NCI-H1092 (cell line): ENCODE measurements around the gene LRRC70.
"Not testable (repeated sequence)": the region's sequence is repeated elsewhere in the genome, so short reads cannot be mapped to it uniquely, and the experiment has no call there.

Experiments used
- DNase-seq: peaks from one replicate; lab custom pipeline; 2025; lab: John Stamatoyannopoulos, UW

LRRC70 gene, protein sequence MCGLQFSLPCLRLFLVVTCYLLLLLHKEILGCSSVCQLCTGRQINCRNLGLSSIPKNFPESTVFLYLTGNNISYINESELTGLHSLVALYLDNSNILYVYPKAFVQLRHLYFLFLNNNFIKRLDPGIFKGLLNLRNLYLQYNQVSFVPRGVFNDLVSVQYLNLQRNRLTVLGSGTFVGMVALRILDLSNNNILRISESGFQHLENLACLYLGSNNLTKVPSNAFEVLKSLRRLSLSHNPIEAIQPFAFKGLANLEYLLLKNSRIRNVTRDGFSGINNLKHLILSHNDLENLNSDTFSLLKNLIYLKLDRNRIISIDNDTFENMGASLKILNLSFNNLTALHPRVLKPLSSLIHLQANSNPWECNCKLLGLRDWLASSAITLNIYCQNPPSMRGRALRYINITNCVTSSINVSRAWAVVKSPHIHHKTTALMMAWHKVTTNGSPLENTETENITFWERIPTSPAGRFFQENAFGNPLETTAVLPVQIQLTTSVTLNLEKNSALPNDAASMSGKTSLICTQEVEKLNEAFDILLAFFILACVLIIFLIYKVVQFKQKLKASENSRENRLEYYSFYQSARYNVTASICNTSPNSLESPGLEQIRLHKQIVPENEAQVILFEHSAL

DNA sequence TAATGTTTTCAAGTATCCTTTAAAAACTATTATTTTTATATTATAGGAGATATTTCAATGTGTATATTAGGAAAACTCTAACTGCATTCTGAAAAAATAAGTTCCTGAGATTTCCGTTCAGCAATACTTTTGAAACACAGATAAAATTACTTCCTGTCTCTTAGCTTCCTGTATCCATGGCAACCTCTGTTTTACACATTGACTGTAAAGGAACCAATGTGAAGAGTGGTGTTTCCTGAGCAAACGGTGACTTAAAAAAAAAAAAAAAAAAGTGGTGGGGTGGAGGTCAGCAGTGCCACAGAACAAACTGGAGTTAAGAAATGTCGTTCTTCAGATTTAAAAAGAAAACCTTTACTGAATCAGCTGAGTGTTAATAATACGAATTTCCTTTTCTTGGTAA is at the start of gene LRRC70:
TSS of gene LRRC70 (plus strand) at position 280 of the 400 bp plus-strand sequence. CDS start 620 bp downstream, outside the sequence.
- DNase-seq: no peak

DNA sequence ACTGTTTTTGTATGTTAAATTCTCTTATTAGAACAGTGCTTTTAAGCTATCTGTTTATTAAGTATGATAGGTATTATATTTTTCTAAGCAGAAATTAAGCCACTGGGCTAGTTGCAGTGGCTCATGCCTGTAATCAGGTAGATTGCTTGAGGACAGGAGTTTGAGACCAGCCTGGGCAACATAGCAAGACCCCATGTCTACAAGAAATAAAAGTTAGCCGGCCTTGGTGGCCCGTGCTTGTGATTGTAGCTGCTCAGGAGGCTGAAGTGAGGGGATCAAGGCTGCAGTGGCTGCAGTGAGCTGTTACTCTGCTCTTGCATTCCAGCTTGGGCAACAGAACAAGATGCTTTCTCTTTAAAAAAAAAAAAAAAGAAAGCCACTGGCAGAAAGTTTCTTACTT is 45.0 kb upstream of the LRRC70 start:
- no peak for DNase-seq

DNA sequence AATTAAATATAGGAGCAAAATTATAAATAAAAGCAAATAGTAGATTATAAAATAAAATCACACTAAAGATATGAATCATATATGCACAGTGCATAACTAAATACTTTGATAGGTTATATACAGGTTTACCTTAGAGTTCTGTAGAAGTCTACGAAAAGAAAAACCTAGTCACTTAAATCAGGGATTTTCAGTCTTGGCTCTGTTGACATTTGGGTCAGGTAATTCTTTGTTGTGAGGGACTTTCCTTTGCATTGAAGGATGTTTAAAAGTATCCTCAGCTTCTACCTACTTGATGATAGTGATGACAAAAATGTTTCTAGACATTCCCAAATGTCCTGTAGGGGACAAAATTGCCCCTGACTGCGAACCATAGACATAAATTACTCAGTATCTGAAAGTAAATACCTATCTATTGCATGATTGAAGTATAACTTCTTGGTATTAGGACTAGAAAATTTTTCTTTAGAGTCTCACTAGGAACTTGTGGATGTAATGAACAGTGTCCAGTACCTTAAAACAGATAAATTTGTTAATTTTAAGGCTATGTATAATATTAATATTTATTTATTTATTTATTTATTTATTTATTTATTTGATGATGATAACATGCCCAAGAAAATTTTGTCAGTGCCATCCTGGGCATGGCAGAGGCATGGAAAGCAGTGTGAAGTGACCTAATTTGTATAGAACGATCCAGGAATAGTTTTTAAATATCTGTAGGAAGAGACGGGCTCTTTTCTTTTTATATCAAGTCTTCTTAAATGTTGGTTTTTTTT is 44.0 kb upstream of the LRRC70 start:
- no peak for DNase-seq

DNA sequence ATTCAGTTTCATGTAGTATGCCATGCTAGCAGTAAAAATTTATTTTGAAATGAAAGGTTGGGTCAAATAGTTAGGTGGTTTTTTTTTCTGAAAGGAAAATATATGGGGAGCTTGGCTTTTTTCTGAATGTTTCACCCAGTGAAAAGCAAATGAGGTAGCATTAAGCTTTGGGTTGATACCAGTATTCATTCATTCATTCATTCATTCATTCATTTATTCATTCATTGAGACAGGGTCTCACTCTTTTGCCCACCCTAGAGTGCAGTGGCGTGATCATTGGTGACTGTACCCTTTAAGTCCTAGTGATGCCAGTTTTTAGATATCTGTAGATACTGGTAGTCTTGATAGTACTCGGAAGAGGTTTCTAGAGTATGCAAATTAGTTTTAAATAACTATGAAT is 42.4 kb upstream of the LRRC70 start:
- DNase-seq: no peak

- DNase-seq: no peak
Measured at GRCh38 chr5:62536783-62537182, 41.8 kb upstream of the LRRC70 start.

DNA sequence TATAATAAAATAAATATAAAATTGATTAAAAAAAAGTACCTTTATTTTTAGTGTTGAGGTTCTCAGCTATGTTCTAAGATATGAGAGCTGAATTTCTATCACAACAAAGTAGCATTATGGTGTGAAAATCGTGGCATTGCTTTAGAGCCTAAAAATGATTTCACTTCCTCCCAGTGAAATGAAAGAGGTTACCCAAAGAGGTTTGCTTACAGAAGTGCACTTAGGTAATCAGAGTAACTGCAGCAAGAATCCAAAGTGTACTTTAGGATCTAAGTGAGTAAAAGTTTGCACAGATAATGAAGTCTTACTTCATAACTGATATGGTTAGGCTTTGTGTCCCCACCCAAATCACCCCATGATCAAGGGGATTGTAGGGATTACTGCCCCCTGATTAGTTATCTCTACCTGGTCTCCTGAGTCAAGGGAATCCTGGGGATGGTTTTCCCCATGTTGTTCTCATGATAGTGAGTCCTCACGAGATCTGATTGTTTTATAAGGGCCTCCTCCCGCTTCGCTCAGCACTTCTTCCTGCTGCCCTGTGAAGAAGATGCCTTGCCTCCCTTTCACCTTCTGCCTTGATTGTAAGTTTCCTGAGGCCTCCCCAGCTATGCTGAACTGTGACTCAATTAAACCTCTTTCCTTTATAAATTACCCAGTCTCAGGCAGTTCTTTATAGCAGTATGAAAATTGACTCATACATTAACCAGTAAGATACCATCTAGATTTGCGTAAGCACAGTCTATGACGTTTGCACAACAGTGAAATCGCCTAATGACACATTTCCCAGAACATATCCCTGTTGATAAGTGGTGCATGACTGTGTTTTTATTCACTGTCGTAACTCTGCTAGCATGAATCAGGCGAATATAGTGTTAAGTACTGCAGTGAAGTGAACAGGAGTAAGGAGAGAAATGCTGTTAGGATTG is 40.3 kb upstream of the LRRC70 start:
- DNase-seq: no peak

DNA sequence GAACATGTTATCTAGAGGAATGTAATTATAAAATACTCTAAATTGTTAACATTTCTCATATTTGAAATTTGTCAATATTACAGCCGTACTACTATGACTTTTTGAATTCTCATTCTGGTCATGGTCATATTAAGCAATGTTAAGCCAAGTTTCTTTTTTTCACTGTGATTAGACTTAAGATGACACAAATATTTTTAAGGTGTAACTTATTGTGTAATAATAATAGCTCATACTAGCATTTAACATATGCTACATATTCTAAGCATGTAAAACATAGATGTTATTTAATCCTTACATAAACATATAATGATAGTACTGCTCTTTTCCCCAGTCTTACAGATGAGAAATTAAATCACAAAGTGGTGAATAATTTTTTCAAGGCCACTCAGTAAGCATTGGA is 35.9 kb upstream of the LRRC70 start:
- DNase-seq: no peak

DNA sequence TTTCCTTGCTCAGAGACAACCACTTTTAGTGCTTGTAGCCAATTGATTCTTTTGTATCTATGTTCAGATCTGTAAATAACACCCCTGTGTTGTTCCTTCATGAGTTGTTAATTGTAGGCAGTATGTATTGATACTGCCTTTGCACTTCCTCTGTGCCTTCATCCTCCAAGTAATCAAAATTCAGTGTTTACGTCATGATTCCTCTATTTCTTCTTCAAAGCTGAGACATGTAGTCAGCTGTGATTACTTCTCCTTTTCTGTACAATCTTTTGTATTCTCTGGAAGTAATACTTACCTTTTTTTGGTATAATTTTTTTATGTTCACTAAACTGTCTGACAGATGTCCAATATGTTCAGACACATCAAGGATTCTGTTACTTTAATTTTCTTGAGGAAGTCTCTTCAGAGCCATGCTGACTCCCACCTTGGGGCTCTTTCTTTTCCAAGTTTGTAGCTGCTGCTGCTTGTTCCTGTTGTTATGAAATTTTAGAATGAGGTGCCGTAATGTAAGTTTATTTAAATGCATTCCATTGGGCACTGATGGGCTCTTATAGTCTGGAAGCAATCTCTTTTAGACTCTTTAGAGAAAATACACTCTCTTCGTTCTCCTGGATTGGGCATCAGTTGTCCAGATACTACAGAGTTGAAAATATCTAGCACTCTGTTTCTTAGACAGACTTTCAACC is 30.5 kb upstream of the LRRC70 start:
- DNase-seq: no peak

DNA sequence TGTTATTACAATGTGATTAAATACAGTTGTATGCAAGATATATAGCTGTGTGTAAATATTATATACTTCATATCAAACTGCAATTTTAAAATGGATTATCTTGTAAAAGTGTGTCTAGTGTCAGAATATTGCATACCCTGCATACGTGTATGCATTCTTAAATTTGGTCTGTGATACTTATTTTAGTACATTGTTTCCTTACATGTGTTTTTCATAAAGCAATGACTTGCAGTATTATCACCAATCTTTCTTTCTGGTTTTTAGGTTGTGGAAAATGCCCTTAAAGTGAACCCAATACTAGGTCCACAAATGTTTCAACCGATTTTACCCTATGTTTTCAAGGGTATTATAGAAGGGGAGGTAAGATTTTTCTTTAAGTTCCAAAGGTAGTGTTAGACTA is 28.5 kb upstream of the LRRC70 start:
- no peak for DNase-seq

DNA sequence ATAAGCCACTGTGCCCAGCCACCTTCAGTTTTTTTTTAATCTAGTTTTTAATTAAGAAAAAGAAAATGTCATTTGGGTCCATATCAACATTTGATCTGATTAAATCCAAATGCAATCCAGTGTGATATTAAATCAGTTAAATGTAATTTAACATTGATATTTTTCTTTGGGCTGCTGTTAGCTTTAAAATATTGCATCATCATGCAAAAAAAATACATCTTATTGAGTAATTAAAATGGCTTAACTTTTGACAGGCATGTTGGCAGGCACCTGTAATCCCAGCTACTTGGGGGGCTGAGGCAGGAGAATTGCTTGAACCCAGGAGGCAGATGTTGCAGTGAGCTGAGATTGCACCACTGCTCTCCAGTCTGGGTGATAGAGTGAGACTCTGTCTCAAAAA is 22.7 kb upstream of the LRRC70 start:
- no peak for DNase-seq

DNA sequence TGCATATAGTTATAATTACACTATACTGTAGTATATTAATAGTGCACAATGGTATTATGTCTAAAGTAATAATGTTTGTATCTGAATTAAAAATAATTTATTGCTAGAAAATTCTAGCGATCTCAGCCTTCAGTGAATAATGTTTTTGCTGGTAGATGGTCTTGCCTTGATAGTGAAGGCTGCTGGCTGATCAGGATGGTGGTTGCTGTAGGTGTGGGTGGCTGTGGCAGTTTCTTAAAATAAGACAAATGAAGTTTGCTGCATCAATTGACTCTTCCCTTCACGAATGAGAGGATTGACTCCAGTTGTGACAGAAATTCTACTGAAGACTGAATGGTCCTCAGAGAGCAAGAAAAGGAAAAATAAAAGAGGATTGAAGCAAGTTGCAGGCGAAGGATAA is 19.7 kb upstream of the LRRC70 start:
- no peak for DNase-seq

DNA sequence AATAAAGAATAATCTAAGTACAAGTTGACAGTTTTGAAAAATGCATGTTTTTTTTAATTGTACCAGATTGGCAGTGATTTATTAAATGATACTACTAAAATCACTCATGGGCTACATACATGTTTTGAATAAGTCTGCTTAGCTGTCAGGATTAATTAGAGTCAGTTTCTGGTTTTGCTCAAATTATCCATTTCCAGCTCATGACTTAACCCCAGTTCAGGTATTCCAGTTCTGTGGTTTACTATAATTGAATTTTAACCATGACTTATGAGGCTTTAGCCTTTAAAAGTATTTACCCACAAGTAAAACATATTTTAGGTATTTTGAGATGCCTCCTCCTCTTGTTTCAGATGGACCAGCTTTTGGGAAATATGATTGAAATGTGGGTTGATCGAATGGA is 17.8 kb upstream of the LRRC70 start:
- no peak for DNase-seq

- no peak for DNase-seq
Measured at GRCh38 chr5:62561896-62562295, 16.7 kb upstream of the LRRC70 start.

DNA sequence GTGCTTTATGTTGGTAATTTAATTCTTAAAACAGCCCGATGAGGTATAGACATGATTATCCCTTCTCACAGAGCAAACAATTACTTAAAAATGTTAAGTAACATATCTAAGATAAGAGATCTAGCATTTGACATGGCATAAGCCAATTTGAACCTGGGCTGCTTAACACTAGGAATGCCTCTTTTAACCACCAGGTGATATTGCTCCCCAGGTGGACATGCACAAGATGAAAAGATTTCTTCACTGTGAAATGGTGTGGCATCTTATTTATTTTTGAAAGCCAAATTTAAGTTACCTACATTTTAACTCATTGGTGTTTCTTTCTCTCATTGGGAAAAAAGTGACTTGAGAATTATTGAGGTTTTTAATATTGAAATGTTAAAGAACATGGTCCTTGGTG is 15.8 kb upstream of the LRRC70 start:
- DNase-seq: no peak

DNA sequence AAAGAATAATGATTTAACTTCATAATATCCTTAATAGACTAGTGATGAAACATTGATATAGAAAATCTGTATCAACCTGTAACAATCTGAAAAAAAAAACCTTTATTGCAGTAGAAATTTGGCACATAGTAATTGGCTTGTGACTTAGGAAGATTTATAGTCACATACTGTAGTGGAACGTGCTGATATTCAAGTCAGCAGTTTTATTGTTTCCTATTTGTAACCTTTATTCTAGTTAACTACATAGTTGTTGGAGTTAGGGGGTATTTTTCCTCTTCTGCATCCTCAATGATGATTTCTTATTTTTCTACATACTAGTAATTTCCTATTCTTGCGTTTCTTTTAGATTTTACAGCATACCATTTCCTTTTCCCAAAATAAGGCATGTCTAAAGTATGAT is 14.5 kb upstream of the LRRC70 start:
- DNase-seq: no peak

DNA sequence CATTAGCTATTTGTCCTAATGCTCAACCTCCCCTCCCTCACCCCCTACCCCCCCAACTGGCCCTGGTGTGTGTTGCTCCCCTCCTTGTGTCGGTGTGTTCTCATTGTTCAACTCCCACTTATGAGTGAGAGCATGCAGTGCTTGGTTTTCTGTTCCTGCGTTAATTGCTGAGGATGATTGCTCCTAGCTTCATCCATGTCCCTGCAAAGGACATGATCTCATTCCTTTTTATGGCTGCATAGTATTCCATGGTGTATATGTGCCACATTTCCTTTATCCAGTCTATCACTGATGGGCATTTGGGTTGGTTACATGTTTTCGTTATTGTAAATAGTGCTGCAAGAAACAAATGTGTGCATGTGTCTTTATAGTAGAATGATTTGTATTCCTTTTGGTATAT is 12.9 kb upstream of the LRRC70 start:
- DNase-seq: not testable (repeated sequence)

GRCh38 chr5:62568143-62568542 is 10.5 kb upstream of the LRRC70 start:
- DNase-seq: no peak

GRCh38 chr5:62568800-62569432 is 9.7 kb upstream of the LRRC70 start:
- DNase-seq: no peak

DNA sequence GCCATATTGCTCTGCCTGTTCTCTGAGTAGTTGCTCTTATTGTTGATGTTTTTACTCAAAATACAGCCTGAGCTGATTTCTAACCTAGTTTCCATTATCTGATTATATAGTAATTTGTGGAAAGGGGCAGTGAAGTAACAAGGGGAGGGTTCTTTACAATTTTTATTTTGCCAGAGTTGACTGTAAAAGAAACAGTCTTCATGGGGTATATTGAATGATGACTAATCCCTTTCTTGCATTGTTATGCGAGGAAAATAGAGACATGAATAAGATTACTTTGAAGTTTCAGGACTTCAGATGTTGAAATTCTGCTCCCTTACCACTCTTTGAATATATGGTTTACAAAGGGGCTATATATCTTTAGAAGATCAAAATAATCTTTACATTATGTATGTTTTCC is 9.1 kb upstream of the LRRC70 start:
- DNase-seq: no peak

- DNase-seq: no peak
Measured at GRCh38 chr5:62572918-62573514, 5.6 kb upstream of the LRRC70 start.
